Cardiac fibroblast (primary cell): ENCODE results near the gene SIGMAR1.

Experiments used
- DNase-seq, 2 donors: peaks; one replicate each; pipeline versions ENCODE4 v3.0.0 to v3.0.0-alpha.2; 2010; ENCODE audit warnings: low read depth in 2 of 2
- H3K4me3 ChIP-seq, 2 donors: replicated peaks in 1 of 2; 1 replicate in 1 of 2; 2 replicates in 1 of 2; pipeline ENCODE4 v1.5.1; 2011; ENCODE audit warnings: low read depth in 2 of 2, low read length in 2 of 2, mild to moderate bottlenecking in 2 of 2, moderate library complexity in 1 of 2
- CTCF ChIP-seq: IDR thresholded peaks from one replicate; pipeline ENCODE4 v1.5.1; 2011; ENCODE audit warnings: low read depth, mild to moderate bottlenecking, low read length, inconsistent platforms

The SIGMAR1 gene

DNA sequence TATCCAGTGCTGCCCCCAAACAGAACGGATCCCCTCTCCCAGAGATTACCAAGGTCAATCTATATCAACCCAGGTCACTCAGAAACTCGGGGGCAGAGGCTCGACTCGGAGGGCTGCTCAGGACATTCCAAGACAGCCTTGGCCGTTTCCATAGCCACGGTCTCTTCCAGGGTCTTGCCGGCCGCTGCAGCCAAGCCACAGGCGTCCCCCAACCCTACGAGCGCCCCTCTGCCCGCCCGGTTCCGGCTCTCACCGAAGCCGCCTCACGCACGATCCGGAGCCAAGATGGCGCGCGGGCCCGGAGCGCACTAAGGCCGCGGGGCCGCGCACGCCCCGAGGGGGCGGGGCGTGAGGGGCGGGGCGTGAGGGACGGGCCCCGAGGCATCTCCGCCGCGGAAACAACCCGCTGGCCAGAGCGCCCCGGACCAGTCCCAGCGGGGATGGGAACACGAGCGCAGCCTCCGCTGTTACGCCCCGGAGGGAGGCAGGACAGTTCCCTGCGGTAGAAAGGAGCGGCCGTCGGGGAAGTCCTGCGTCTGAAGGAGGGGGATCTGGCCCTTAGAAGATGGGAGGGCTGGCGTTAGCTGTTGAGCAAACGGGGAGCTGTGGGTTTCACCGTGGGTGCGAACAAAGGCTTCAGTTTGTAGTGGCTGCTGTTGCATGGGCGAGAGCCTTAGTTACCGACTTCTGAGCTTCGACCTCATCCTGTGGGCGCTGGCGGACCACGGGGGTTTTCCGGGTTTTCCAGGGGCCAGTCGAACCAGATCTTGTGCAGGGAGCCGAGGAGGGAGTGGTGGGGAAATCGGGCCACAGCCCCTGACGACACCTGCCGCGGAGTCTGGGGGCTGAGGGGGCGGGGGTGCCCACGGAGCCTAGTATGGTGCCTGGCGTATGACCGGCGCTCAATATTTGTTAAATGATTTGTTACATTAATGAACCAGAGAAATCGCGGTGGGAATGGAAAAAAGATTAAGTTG, 25.5 kb downstream of the SIGMAR1 start, which contains the start of gene RPP25L:
RPP25L (minus strand) TSS at position 287 of the 977 bp plus-strand sequence. CDS start 801 bp downstream, outside the sequence.
- no peak for TF ChIP-seq CTCF
- H3K4me3 ChIP-seq, result peak within 1 kb of the TSS; percentile 78 to 81
- peak; percentile 81 to 87 for DNase-seq

GRCh38 chr9:34611251-34611810, 26.3 kb downstream of the SIGMAR1 start:
- no peak for TF ChIP-seq CTCF
- no peak for DNase-seq
- peak overlapping the region; percentile 78 to 81 for H3K4me3 ChIP-seq

- no peak for TF ChIP-seq CTCF
- no peak for DNase-seq
- peak overlapping the region in 1 of 2 donors; percentile 78 for H3K4me3 ChIP-seq
Measured at GRCh38 chr9:34610434-34611206, 27.0 kb downstream of the SIGMAR1 start.

- no peak for TF ChIP-seq CTCF
- DNase-seq, result no peak
Measured at GRCh38 chr9:34607331-34607730, 30.3 kb downstream of the SIGMAR1 start.

DNA sequence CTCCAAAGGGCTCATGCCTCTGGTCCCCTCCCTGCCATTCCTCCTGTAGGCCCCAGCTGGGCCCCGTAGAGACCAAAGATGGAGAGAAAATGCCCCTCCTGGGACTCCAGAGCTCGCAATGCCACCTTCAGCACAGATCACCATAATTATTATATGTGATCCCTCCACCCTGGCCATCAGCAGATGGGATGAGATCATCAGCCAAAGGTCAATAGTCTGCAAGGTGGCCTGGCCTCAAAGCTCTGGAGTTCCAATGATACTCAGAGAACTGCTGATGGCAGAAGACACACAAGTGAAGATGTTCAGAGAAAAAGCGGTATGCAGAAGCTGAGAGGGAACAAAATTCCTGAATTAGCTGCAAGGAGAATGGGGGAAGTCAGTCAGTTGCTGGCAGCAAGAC, 30.7 kb downstream of the SIGMAR1 start:
- no peak for DNase-seq
- no peak overlapping the region for H3K4me3 ChIP-seq
- TF ChIP-seq CTCF, result no peak

More at GRCh38 chr9:34607331-34607730, 30.3 kb downstream of the SIGMAR1 start:
- no peak overlapping the region for H3K4me3 ChIP-seq

DNA sequence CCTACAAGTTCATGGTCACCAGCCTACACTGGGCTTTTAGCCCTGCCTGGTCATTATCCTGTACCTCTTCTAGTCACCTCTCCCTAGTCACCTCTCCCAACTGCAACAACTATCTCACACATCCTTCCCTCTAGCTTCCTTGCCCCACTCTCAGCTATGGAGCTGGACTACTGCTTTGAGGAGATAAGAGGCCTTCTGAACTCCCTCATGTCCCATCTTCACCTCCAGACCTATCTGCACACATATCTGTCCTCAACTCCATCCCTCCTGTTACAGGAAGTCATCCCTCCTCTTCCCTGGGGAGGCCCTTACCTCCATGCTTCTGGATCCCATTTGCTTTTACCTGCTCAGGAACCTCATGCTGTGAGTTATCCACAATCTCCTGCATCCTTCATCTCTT, 31.4 kb downstream of the SIGMAR1 start:
- TF ChIP-seq CTCF, result no peak
- no peak overlapping the region for H3K4me3 ChIP-seq
- no peak for DNase-seq
